Activated T-cell treated with anti-CD3 and anti-CD28 coated beads, Interleukin-2, amount 50 U/mL, for 4 hours (primary cell): ENCODE measurements around the gene ARHGEF40. TPM values are rescaled to one million over a fixed set of nuclear protein-coding genes. Genes with fewer than 3 reads are reported as not detected.
A peak's percentile ranks its signal among the peaks of the same experiment; 100 is the strongest.

Experiments used
- ATAC-seq, 2 donors: fragments of 200-7000 bp; cut with Tn5 transposase; one replicate each; pipeline ENCODE4 v1.10.0; 2021
- DNase-seq: peaks from one replicate; pipeline ENCODE4 v3.0.0-alpha.2; 2020
- H3K27me3 Mint-ChIP-seq: one replicate; pipeline ENCODE4 v1.8.0; 2021; ENCODE audit warnings: low read depth, mixed read lengths
- H3K36me3 Mint-ChIP-seq: one replicate; pipeline ENCODE4 v1.8.0; 2022; ENCODE audit warnings: mixed read lengths; ENCODE audit not compliant: insufficient read depth
- H3K4me1 Mint-ChIP-seq: one replicate; pipeline ENCODE4 v1.8.0; 2021; ENCODE audit warnings: low read depth, mixed read lengths
- H3K4me3 Mint-ChIP-seq: one replicate; pipeline ENCODE4 v1.8.0; 2021; ENCODE audit warnings: mild to moderate bottlenecking, moderate library complexity, mixed read lengths
- H3K9me3 Mint-ChIP-seq: one replicate; pipeline ENCODE4 v1.8.0; 2021; ENCODE audit warnings: mixed read lengths
- total RNA-seq, 3 donors: library from RNA; stranded (reverse); gene quantifications; one replicate each; pipeline ENCODE4 v1.2.1, GENCODE V29; 2021

ARHGEF40 gene
- total RNA-seq, 3 donors from 2014 or later = 0.11 to 0.35 (median 0.23) TPM

DNA sequence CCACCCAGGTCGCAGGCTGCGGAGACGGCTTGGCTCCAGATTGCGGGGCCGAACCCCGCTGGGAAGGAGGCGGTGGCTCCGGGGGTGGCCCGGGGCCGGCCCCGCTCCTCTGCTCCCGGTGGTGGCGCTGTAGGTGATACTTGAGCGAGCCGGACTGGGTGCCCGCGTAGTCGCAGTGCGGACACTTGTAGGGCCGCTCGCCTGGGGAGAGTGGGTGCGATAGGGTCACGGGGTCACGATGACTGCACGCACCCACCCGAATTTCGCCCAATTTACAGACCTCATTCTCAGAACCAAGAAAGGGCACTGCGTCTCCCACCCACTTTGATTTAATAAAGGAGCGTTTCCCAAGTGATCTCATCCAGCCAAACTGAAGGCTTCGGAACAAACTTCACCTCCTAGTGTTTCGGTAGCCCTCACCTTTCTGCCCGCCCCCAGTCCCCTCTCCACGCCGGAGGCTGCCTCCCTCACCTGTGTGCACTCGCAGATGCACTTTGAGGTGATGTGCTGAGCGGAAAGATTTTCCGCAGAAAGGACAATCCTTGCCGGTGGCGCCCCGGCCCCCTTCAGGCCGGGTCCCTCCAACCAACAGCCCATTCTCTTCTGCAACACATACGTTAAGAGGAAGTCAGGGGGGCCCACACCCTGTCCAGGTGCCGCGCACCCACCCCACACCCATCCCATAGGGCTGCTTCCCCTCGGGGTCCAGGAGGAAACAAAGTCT is 21.0 kb downstream of the ARHGEF40 start:
- no peak for DNase-seq
- Mint-ChIP-seq H3K27me3 (no peaks in the 10 kb centered on the region), H3K9me3 (no peaks in the 10 kb centered on the region)

DNA sequence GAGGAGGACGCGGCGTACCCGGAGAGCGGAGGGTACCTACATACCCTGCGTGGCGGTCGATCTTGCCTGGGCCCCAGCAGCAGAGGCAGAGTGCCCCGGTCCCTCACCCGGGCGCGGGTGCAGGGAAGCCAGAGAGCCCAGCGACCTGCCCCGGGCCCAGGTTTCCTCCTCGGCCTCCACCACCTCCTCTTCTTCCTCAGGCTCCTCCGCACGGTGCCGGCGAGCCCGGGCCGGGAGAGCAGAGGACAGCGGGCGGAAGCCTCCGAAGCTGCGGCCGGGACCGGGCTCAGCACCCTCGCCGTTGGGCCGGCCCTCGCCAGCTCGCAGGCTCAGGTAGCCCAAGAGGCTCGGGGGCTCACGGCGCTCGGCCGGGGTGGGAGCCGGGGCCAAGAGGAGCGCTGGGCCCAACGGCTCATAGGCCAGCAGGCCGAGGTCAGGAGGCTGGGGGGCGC is 21.7 kb downstream of the ARHGEF40 start:
- no peak for ATAC-seq
- DNase-seq = no peak
- Mint-ChIP-seq H3K36me3 (no peaks in the 10 kb centered on the region), H3K4me1 (peaks cover 22% of the 10 kb centered on the region), H3K9me3 (no peaks in the 10 kb centered on the region), H3K4me3 (no peak overlapping the region), H3K27me3 (no peaks in the 10 kb centered on the region)

More for the DNA sequence above, 21.0 kb downstream of the ARHGEF40 start:
- Mint-ChIP-seq H3K4me1 (peaks cover 26% of the 10 kb centered on the region), H3K4me3 (no peak overlapping the region), H3K36me3 (no peaks in the 10 kb centered on the region)
- ATAC-seq = no peak

DNA sequence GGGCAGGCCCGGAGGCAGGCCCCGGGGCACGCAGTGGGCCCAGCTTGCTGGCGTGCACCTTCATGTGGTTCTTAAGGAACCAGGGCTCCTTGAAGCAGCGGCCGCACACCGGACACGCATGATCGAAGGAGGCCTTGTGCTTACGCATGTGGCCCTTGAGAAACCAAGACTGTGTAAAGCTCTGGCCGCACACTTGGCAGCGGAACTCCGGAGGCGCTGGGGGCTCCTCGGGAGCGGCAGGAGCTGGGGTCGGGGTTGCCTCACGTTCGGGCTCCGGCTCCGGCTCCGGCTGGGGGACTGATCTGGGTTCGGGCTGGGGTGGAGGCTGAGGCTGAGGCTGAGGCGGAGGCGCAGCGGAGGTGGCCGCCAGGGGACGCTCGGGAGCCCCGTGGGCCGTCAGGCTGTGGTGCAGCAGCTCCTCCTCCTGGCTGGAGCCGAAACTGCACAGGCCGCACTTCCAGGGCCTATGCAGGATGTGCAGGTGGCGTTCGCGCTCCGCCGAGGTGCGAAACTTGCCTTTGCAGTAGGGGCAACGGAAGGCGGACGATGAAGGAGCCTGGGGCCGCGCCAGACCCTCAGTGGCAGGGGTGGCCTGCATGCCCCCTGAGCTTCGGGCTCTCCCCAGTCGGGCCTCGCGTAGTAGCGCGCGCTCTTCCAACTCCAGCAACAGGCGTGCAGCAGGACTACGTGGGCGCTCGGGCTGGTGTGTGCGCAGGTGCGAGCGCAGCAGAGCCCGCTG is 22.3 kb downstream of the ARHGEF40 start:
- H3K4me3 Mint-ChIP-seq = no peak overlapping the region
- DNase-seq (peak; percentile 94), ATAC-seq (peak; percentile 92 to 96)
- H3K9me3 Mint-ChIP-seq = no peaks in the 10 kb centered on the region
- no peaks in the 10 kb centered on the region for H3K36me3 Mint-ChIP-seq
- peaks cover 25% of the 10 kb centered on the region for H3K4me1 Mint-ChIP-seq
- H3K27me3 Mint-ChIP-seq = peaks cover 2% of the 10 kb centered on the region

DNA sequence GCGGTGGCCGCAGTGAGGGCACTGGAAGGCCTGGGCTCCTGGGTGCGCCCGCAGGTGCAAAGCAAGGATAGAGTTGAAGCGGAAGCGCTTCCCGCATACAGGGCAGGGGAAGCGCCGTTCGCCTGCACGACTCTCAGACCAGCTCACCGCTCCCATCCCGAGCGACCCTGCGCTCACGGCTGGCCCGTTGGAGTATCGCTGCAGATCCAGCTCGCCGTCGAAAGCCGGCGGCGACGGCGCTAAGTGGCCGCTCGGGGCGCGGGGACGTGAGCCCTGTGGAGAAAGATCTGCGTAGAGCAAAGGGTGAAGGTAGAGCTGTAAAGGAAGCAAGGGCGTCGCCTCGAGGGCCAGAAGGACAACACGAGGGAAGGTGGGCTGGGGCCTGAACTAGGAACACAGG is 22.9 kb downstream of the ARHGEF40 start:
- no peaks in the 10 kb centered on the region for H3K9me3 Mint-ChIP-seq
- H3K4me1 Mint-ChIP-seq = peaks cover 20% of the 10 kb centered on the region
- peaks cover 2% of the 10 kb centered on the region for H3K27me3 Mint-ChIP-seq
- no peak overlapping the region for H3K4me3 Mint-ChIP-seq
- ATAC-seq (no peak), DNase-seq (no peak)
- no peaks in the 10 kb centered on the region for H3K36me3 Mint-ChIP-seq

DNA sequence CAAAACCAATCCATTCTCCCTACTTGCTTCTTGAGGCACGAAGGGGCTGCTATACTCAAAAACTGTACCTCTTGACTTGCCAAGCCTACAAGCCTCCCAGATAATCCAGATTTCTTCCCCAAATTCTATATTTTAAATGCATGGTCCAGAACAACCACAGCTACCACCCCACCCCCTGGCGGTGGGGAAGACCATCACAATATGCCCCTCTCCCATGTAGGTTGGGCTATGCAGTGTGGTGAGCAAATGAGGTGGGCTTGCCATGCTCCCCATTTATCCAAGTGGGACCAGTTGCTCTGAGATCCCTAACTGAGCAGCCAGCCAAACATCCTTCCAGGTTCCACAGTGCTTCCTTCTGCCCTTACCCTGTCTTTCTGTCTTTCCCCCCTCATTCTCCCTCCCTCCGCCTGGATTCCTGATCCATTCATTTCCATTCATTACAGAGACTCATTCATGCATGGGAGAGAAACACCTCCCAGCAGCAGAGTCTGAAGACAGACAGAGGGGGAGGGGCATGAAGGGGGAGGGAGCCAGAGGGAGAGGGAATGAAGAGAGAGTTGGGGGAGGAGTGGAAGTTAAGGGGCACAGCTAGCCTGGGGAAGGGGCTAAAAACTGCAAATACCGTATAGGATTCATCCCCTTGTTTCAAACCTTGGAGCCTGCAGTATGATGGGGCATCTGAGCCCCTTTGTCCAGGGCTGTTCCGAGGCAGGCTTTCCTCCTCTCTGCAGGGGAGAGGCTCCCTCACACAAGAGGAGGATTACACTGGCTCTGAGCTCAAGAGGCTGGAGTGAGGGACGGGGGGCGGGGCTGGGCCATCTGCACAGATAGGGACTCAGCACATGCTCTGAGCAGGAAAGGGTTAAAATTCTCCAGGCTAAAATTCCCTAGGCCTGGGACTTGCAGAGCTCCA is 23.9 kb downstream of the ARHGEF40 start:
- H3K4me3 Mint-ChIP-seq = no peak overlapping the region
- H3K27me3 Mint-ChIP-seq = peaks cover 2% of the 10 kb centered on the region
- DNase-seq (no peak), ATAC-seq (no peak)
- H3K4me1 Mint-ChIP-seq = peaks cover 19% of the 10 kb centered on the region
- H3K36me3 Mint-ChIP-seq = no peaks in the 10 kb centered on the region
- no peaks in the 10 kb centered on the region for H3K9me3 Mint-ChIP-seq

DNA sequence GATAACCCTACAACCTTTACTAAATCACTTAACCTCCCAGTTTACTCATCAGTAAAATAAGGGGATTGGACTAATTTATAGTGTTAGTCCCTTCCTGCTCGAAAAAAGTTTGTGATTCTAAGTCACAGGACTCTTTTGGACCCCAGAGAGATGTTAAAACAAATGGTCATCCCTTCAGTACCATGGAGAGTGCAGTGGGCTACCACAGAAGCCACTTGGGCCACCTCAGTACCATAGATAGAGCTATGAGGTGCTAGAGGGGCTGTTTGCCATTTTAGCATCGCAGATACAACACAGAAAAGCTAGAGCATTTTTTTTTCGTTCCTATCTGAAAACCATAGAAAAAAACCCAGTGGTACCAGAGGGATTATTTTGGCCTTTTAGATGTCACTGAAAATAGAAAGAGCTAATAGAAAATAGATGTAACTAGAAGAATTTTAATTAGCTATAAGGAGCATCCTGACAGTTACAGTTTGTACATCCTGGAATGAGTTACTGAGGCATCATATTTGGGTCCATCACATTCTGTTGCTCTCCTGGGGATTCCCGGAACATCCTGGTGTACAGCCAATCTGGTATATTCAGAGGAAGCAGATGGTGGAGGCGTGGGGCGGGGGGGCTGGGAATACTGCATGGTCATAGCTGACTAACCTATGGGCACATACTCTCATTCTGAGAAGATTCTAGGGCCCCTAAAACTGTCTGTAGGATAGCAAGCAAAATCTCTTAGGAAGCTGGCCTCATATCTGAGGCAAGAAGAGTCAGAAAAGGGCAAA is 25.5 kb downstream of the ARHGEF40 start:
- no peaks in the 10 kb centered on the region for H3K9me3 Mint-ChIP-seq
- no peak overlapping the region for H3K4me3 Mint-ChIP-seq
- H3K36me3 Mint-ChIP-seq = no peaks in the 10 kb centered on the region
- H3K27me3 Mint-ChIP-seq = peaks cover 2% of the 10 kb centered on the region
- no peak for DNase-seq
- no peak for ATAC-seq
- peaks cover 22% of the 10 kb centered on the region for H3K4me1 Mint-ChIP-seq

DNA sequence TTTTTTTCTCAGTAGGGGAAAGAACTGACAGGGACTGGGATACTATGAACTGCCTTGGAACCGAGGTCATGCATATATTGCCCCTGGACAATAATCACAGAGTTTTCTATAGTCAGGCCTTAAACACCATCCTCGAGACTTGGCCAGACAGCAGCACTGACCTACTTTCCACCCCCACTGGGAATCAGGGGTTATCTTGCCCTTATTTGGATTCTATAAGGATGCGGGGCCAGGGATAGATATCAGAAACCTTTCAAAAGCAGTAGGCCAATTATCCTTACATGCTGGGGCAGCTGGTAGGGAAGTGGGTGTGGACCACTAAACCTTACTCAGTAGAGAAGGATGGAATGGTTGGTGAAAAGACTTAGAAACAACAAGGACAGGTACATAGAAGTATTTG is 26.3 kb downstream of the ARHGEF40 start:
- Mint-ChIP-seq H3K27me3 (peaks cover 3% of the 10 kb centered on the region), H3K4me1 (peaks cover 22% of the 10 kb centered on the region), H3K4me3 (peak overlapping the region; percentile 80), H3K9me3 (no peaks in the 10 kb centered on the region), H3K36me3 (no peaks in the 10 kb centered on the region)
- ATAC-seq (no peak), DNase-seq (no peak)

DNA sequence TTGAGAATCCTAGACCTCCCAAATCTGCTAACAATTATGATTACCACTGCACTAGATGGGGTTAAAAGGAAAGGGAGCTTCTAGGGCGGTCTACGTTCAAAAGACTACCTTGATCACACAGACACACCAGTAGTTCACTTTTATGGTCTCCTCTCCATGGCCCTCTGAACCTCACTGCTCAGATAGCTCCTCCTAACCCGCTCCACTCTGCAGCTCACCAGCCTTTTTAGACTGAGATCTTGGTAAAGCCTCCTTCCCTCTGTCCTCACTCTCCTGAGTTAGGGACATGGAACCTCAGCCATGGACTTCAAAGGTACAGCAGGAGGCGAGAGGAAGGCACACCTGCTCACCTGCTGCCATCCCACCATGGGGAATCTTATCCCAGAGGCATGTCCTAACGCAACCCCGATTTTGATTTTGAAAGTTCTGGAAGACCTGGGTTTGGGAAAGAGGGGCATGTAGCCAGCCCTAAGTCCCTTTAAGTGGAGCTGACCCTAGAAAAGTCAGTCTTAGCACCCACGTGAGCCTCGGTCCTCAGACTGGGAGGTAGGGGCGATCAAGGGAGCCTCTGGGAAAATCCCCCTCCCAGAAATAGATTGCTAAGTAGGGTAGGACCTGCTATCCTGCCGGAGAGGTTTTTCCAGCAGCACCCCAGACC is 27.0 kb downstream of the ARHGEF40 start:
- DNase-seq (no peak), ATAC-seq (no peak)
- no peaks in the 10 kb centered on the region for H3K9me3 Mint-ChIP-seq
- no peaks in the 10 kb centered on the region for H3K36me3 Mint-ChIP-seq
- peaks cover 23% of the 10 kb centered on the region for H3K4me1 Mint-ChIP-seq
- peak overlapping the region; percentile 80 for H3K4me3 Mint-ChIP-seq
- H3K27me3 Mint-ChIP-seq = peaks cover 3% of the 10 kb centered on the region

DNA sequence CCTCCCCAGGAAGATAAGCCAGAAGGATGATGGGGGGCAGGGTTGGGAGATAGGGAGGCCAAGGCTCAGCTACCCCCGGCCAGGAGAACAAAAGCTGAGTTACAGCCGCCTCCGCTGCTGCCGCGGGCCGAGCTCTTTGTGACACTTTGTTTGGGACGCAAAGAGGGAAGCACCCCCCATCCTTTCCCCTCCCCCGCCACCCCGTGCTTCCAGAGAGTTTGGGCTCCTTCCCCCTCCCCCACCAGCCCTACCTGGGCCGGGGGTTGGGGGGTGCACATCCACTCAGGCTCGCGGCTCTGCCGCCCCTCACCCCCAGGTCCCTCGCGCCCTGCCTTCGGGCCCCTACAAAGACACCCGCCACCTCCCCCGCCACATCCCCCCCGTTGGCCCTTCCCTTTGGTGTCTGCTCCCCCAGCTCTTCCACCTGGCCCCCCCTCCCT is 27.6 kb downstream of the ARHGEF40 start:
- H3K9me3 Mint-ChIP-seq = no peaks in the 10 kb centered on the region
- DNase-seq (no peak), ATAC-seq (peak in 1 of 2 donors; percentile 12)

DNA sequence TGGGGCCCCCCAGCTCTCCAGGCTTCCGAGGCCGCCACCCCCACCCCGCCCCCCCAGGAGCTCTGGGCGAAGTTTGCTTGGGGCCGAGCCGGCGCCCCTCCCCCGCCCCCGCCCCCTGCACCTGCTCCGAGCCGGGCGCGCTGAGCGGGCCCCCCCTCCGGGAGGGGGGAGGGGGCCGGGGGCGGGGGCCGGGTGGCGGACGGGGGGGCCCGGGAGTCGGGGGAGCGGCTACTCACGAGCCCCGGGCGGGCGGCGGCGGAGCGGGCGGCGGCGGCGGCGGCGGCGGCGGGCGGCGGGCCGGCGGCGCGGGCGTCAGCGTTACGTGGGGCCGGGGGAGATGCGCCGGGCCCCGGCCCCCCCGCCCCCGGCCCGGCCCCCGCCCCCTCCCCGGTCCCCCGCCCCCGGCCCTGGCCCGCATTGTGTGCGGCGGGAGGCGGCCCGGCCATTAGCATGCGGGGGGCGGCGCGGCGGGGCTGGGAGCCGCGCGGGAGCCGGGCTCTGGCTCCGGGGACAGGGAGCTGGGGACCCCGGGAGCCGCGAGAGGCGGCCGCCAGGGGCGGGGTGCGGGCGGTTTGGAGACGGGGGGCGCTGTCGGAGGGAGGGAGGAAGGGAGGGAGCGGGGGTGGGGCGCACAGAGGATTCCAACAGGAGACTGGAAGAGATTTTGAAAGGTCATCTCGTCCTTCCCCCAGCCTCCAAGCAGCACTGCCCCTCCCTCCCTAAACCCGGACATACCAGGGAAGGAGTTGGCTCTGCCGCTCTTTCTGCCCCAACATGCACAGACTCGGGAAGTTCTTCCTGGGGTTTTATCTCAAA is 28.2 kb downstream of the ARHGEF40 start, which contains the start of gene ZNF219:
TSS of gene ZNF219 (minus strand) at position 580 of the 816 bp plus-strand sequence. CDS start 5,064 bp downstream, outside the sequence.
- peak; percentile 17 for DNase-seq
- no peaks in the 10 kb centered on the region for H3K36me3 Mint-ChIP-seq
- H3K27me3 Mint-ChIP-seq = peaks cover 3% of the 10 kb centered on the region
- H3K4me3 Mint-ChIP-seq = peak within 1 kb of the TSS; percentile 85
- ATAC-seq = peak; percentile 60 to 62
- peaks cover 28% of the 10 kb centered on the region for H3K4me1 Mint-ChIP-seq
- no peaks in the 10 kb centered on the region for H3K9me3 Mint-ChIP-seq

More for the DNA sequence above, 27.6 kb downstream of the ARHGEF40 start:
- peaks cover 25% of the 10 kb centered on the region for H3K4me1 Mint-ChIP-seq
- no peaks in the 10 kb centered on the region for H3K36me3 Mint-ChIP-seq
- H3K4me3 Mint-ChIP-seq = peak overlapping the region; percentile 80
- peaks cover 3% of the 10 kb centered on the region for H3K27me3 Mint-ChIP-seq

DNA sequence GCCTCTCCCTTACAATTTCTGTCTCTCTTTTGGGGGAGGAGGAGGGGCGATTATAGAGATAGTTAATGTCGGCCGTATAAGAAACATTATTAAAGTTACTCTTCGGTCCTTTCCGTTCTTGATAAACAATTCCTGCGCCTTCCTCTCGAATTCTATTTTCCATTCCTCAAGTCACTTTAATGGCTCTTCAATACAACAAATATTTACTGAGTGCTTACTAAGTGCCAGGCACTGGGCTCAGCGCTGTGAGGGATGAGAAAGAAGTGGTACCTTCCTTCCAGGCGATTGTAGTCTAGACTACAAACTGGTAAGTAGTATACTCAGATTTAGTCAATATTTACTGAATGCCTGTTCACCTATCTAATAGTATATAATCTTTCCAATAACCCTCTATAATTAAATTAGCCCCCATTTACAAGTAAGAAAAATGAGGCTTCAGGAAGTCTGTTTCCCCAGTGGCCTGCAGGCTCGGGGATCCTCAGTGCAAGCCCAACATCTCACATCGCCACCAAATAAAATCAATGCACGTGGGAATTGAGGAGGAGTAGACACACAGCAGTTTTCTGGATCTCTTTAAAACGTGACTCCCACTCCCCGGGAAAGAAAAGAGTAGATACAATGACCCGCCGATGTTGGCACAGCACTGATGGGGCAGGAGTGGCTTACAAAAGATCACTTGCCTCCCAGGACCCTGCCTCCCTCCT is 28.9 kb downstream of the ARHGEF40 start:
- no peak for DNase-seq
- peaks cover 30% of the 10 kb centered on the region for H3K4me1 Mint-ChIP-seq
- peak overlapping the region; percentile 85 for H3K4me3 Mint-ChIP-seq
- no peaks in the 10 kb centered on the region for H3K36me3 Mint-ChIP-seq
- no peaks in the 10 kb centered on the region for H3K9me3 Mint-ChIP-seq
- no peak for ATAC-seq
- H3K27me3 Mint-ChIP-seq = peaks cover 3% of the 10 kb centered on the region

DNA sequence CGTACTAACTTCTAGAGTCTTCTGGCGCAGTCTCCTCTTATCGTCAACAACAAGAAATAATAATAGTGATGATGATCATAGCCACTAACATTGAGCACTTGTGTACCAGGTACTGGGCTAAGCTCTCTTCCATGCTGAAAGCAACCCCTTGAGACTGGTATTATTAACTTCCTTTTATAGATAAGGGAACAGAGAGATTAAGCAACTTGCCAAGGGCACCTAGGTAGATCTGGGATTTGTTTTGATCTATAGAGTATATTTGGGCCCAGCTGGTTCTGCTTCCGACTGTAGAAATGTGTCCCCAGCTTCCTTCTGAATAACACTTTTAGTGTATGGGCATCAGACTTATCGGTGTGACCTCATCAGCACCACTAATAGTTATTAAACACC is 29.5 kb downstream of the ARHGEF40 start:
- Mint-ChIP-seq H3K9me3 (no peaks in the 10 kb centered on the region), H3K36me3 (no peaks in the 10 kb centered on the region), H3K4me1 (peaks cover 32% of the 10 kb centered on the region), H3K4me3 (peak overlapping the region; percentile 85), H3K27me3 (peaks cover 3% of the 10 kb centered on the region)
- ATAC-seq = no peak
- DNase-seq = no peak
